GM19240 (cell line): Measurements from ENCODE around the gene RBBP8.
"Not testable (repeated sequence)": the region's sequence is repeated elsewhere in the genome, so short reads cannot be mapped to it uniquely, and the experiment has no call there.

ENCODE experiments used
- DNase-seq: peaks from one replicate; pipeline ENCODE4 v3.0.0; 2011; ENCODE audit warnings: low spot score; ENCODE audit not compliant: insufficient read length

Gene RBBP8

DNA sequence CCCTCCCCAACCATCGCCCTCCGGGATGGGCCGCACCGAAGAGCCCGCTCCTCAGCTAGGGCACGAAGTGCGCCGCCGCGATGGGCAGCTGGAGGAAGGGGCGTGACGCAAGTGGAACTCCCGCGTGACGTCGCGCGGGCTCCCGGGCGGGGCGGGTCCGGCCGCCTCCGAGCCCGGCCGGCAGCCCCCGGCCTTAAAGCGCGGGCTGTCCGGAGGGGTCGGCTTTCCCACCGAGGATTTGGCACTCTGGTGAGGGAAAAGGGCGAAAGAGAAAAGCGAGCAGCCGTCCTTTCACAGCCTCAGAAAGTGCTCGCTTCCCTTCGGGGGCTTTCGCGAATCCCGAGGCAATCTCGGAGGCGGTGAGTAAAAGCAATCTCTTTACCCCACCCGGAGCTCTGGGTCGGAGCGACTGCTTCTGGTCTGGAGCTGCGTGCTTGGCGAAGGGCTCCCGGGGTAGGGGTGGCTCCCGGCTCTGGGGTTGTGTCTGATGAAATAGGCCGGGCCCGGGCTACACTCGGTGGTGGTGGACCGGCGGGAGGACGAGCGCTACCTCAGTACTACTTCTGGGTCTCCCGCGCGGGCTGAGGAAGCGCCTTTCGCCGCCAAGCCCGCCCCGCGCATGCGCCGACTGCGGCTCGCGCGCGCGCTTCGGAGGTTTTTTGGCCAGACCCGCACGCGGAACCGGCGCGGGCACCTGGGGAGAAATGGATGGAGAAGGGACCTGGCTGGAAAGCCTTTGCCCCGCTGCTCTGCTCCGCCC, at the start of gene RBBP8:
Gene RBBP8, plus strand, starts transcription at position 123 of the 760 bp plus-strand sequence. CDS start 3,524 bp downstream, outside the sequence.
- DNase-seq: peak; percentile 38

GRCh38 chr18:22883827-22884226, 49.3 kb upstream of the RBBP8 start:
- DNase-seq: no peak

DNA sequence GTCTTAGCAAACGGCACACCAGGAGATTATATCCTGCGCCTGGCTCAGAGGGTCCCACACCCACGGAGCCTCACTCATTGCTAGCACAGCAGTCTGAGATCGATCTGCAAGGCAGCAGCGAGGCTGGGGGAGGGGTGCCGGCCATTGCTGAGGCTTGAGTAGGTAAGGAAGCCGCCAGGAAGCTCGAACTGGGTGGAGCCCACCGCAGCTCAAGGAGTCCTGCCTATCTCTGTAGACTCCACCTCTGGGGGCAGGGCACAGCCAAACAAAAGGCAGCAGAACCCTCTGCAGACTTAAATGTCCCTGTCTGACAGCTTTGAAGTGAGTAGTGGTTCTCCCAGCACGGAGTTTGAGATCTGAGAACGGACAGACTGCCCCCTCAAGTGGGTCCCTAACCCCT, 47.4 kb upstream of the RBBP8 start:
- DNase-seq: not testable (repeated sequence)

DNA sequence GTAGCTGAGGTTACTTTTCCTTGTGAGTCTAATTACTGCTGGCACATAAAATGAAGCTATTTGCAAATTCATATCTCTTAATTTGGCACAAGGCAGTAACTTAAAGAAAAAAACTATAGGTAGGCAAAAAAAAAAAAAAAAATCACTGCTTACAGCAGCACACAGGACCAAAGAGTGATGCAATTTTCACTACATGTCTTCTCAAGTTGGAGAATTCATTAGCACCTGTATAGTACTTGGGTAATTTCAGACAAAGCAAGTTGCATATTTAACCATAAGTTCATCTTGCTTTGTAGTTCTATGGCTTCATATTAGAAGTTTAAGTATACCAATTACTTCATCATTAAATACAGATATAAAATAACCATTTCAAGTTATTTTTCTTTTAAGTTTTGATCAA, 33.7 kb upstream of the RBBP8 start:
- DNase-seq: no peak

DNA sequence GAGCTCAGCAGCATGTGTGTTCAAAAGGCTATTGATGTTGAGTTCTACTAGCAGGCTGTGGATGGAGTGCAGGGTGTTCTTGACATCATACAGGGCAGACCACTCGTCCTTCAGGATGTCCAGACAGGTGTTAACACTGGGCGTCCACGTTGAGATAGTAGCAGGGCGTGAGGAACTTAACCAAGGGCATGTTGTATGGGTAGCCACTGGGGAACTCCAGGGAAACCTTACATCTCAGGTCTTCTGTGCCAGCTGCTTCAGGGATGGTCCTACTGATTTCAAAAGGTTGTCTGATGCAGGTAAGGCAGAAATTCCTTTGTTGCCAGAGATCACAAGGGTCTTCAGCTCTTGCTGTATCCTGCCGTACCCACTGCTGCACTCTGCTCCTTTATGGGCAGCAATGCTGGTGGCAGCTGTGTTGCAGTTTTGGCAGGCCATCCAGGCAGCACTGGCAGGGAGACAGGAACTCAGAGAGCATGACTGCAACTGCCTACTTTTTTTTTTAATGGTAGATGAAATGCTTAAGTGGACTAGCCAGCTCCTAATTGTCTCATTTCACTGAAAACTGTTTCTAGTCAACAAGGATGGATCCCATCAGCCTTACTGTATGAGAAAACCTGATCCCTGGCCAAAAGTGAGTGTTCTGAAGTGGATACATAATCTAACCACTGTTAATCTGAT, 32.4 kb upstream of the RBBP8 start:
- DNase-seq: no peak

- no peak for DNase-seq
Observed at GRCh38 chr18:22902093-22902492, 31.0 kb upstream of the RBBP8 start.

GRCh38 chr18:22903248-22903647, 29.9 kb upstream of the RBBP8 start:
- not testable (repeated sequence) for DNase-seq

- no peak for DNase-seq
Observed at GRCh38 chr18:22912149-22912548, 21.0 kb upstream of the RBBP8 start.

GRCh38 chr18:22912835-22913234, 20.3 kb upstream of the RBBP8 start:
- DNase-seq: no peak

DNA sequence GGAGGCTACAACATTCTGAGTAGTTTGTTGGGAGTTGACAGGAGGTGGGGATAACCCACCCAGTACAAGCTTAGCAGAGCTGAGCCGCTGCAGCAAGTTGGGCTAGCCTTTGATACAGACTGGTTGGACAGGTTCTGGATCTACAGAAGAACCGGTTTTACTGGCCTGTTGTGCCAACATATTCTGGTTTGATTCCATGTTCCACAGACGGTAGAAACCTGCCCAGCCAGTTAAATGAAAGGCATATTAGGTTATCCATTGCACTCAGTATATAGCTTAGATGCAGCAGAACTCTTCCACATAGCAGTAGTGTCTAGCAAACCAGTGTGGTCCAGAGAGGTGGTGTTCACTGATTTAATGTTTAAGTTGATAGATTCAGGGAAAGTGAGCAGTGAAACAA, 19.3 kb upstream of the RBBP8 start:
- no peak for DNase-seq

DNA sequence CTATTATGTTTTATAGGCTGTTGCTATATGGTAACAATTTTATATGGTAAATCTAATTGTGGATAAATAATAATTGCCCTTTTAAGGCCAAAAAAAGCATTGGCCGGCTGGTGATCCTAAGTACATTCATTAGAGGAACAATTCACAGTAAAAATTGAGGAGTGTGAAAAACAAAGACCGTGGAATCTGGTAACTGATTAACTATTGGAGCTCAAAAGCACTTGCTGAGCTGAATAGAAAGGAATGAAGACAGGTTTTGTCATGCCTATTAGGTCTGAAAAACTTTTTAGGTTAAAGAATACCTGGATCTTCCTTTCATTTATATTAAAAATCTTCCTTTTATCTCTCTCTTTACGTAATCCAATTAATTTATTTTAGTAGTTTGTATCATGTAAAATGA, 18.5 kb upstream of the RBBP8 start:
- DNase-seq: no peak

- DNase-seq: no peak
Observed at GRCh38 chr18:22915337-22915736, 17.8 kb upstream of the RBBP8 start.

DNA sequence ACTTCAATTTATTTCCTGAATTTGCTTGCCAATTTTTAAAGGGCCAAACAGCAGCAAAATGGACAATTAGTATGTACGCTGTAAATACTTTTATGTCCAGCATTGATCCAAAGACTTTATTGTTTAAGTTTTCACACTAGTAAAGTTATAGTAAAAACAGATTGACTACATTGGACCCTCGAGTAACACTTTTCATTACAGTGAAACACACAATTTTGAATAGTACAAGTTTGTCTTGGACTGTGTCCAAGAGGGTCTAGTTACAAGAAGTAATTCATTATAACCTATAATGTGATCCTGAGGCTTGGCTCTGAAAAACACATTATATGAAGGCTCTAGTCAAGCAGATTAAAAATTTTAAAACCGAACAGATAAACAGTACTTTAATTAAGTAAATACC, 11.4 kb upstream of the RBBP8 start:
- DNase-seq: no peak

- no peak for DNase-seq
Observed at GRCh38 chr18:22924589-22924988, 8.5 kb upstream of the RBBP8 start.

GRCh38 chr18:22926454-22926853, 6.7 kb upstream of the RBBP8 start:
- DNase-seq: no peak

DNA sequence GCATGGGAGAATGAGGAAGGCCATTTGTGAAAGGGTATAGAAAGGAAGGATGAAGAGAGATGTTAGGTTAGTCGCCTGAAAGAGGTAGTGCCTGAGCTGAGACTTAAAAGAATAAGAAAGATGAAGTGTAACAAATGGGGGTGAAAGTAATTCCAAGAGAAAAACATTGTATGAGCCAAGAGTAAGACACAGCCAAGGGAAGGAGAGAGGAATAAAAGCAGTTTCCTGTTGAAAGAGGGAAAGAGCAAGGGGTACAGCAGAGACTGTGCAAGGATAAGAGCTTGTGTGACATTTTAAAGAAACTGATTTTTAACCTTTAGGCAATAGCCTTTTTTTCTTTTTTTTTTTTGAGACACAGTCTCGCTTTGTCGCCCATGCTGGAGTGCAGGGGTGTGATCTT, 4.8 kb upstream of the RBBP8 start:
- no peak for DNase-seq

DNA sequence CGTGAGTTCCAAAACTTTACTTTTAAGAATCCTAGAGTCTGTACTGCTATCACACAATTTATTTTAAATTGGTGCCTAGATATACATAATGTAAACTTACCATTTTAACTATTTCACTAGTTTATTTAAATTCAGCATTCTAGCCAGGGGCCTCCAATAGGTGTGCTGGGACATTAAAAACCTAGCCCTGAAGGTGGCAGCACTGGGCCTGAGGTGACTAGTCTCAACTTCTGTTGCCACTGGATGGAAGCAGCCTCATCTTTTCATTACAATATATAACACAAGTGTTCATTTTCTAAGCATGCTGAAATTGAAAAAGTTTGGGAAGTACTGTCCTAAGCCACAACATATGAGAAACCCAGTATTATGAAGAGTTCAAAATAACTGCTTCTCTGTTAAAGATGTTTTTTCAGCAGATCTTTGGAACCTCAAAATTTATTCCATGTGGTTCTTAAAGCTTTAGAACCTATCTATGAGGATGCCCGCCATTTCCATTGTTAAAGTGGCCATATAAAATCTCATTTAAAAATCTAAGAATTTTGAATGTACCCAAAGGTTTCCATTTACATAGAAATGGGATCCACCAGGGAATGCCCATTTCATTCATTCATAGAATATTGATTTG, 2.9 kb upstream of the RBBP8 start:
- DNase-seq: no peak

DNA sequence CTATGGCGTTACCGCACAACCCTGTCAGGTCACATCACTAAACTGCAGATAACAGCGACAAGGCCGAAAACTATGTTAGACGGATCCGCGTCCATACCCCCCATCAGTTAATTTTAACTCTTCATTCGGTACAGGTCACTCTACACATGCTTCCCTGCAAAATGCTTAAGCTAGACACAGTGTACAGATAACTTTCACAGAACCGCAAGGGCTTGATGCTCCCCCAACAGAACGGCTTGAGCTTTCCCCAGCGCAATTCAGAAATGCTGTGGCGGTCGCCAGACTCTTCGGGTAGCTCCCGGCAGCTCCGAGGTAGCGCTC, 283 bp upstream of the RBBP8 start:
- DNase-seq: no peak

GRCh38 chr18:22933966-22934423, 867 bp downstream of the RBBP8 start:
- no peak for DNase-seq

- no peak for DNase-seq
Observed at GRCh38 chr18:22934789-22935188, 1.7 kb downstream of the RBBP8 start.

- no peak for DNase-seq
Observed at GRCh38 chr18:22935431-22935830, 2.3 kb downstream of the RBBP8 start.

DNA sequence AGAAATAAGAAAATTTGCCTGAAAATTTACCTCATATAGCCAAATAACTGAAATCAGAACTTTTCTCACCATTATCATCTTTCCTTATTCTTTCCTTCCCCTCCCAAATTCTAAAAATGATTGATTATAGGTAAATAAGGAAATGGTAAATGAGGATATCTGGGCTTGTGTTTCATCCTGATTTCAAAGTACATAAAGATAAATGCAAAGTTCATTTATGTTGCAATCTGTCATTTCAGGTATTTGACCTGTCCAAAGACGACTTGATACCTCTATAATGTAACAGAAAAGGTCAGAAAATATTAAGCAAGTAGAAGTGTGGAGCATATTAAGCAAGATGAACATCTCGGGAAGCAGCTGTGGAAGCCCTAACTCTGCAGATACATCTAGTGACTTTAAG, 3.4 kb downstream of the RBBP8 start:
- no peak for DNase-seq

GRCh38 chr18:22939649-22940048, 6.5 kb downstream of the RBBP8 start:
- DNase-seq: no peak
